Ramos (cell line): ENCODE data around the gene TIMM22.
"Not testable (repeated sequence)": the region's sequence is repeated elsewhere in the genome, so short reads cannot be mapped to it uniquely, and the experiment has no call there.

Experiments
- in situ Hi-C: fragments of 300-500 bp; cut with MboI; formaldehyde crosslinking; loops from one replicate; pipeline ENCODE4 v1.14.3; 2022; ENCODE audit warnings: low sequenced_read_pairs; ENCODE audit not compliant: unreplicated experiment

Gene TIMM22

GRCh38 chr17:970364-970763 is 26.6 kb upstream of the TIMM22 start:
- in situ Hi-C loops, result no loop called here

- in situ Hi-C loops, result not testable (repeated sequence)
Measured at GRCh38 chr17:971861-972260, 25.1 kb upstream of the TIMM22 start.

- in situ Hi-C loops, result no loop called here
Measured at GRCh38 chr17:973053-973452, 23.9 kb upstream of the TIMM22 start.

- in situ Hi-C loops, result not testable (repeated sequence)
Measured at GRCh38 chr17:974778-975177, 22.2 kb upstream of the TIMM22 start.

GRCh38 chr17:975371-975915 is 21.5 kb upstream of the TIMM22 start:
- in situ Hi-C loops, result no loop called here

GRCh38 chr17:976312-976711 is 20.6 kb upstream of the TIMM22 start:
- in situ Hi-C loops, result no loop called here

GRCh38 chr17:977166-977565 is 19.8 kb upstream of the TIMM22 start:
- in situ Hi-C loops, result no loop called here

- in situ Hi-C loops, result no loop called here
Measured at GRCh38 chr17:978103-979093, 18.5 kb upstream of the TIMM22 start.

GRCh38 chr17:979212-979538 is 17.8 kb upstream of the TIMM22 start:
- in situ Hi-C loops, result no loop called here

- in situ Hi-C loops, result no loop called here
Measured at GRCh38 chr17:979539-980405, 17.2 kb upstream of the TIMM22 start, which contains the start of gene NXN. Gene NXN, minus strand, starts transcription at chr17:979776.

GRCh38 chr17:980406-981291 is 16.3 kb upstream of the TIMM22 start:
- in situ Hi-C loops, result no loop called here

GRCh38 chr17:981292-981658 is 15.7 kb upstream of the TIMM22 start:
- in situ Hi-C loops, result no loop called here

GRCh38 chr17:983921-984320 is 13.0 kb upstream of the TIMM22 start:
- in situ Hi-C loops, result no loop called here

GRCh38 chr17:986322-986929 is 10.5 kb upstream of the TIMM22 start:
- in situ Hi-C loops, result no loop called here

GRCh38 chr17:987931-988330 is 9.0 kb upstream of the TIMM22 start:
- in situ Hi-C loops, result no loop called here

- in situ Hi-C loops, result no loop called here
Measured at GRCh38 chr17:988561-988960, 8.4 kb upstream of the TIMM22 start.

- in situ Hi-C loops, result loop anchor here (10.0 kb wide), 1 partner anchor 198 kb away; no protein-coding TSS in a partner anchor
Measured at GRCh38 chr17:992933-993332, 4.0 kb upstream of the TIMM22 start.

GRCh38 chr17:995324-995723 is 1.6 kb upstream of the TIMM22 start:
- in situ Hi-C loops, result loop anchor here (10.0 kb wide), 1 partner anchor 201 kb away; no protein-coding TSS in a partner anchor

GRCh38 chr17:998111-998510 is 1.2 kb downstream of the TIMM22 start:
- in situ Hi-C loops, result loop anchor here (10.0 kb wide), 1 partner anchor 203 kb away; no protein-coding TSS in a partner anchor
